ENCODE measurements around the gene DNM3. TPM values are rescaled to one million over a fixed set of nuclear protein-coding genes. Genes with fewer than 3 reads are reported as not detected.

DNM3 gene
- total and polyA plus RNA-seq, 2 of the 8 experiments (the other 6 are each of a cell fraction or from before 2014, with no cell fraction given), result 2.0 to 8.5 TPM

DNA sequence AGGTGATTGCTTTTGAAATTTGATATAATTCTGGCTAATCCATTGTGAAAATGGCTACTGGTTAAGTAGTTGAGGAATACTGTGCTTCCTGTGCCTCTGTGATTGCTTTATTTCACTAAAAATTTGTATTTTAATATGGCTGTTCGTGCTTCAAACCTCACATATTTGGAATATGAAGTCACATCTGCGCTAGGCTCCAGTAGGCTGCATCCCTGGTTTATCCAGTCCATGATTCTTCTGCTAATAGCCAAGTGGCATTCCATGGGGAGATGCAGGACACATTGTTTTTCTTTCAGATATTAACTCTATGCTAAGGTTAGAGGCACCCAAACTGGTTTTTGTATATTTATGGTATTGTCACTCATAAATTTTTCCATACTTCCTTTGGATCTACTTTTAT, 25.9 kb downstream of the DNM3 start:
- Histone ChIP-seq H3K4me3 (ENCODE audit: extremely low read depth in 1 of 4, insufficient read depth in 2 of 4, low read depth in 3 of 4, low read length in 4 of 4) (no peak overlapping the region), H3K36me3 (ENCODE audit: control insufficient read depth in 2 of 4, insufficient read depth in 4 of 4, low read length in 3 of 4) (no peaks in the 10 kb centered on the region), H3K23ac (ENCODE audit: insufficient read length) (no peak overlapping the region), H3K18ac (ENCODE audit: extremely low read depth, low read length) (no peak overlapping the region), H4K91ac (replicated peaks; ENCODE audit: insufficient read length, low read length) (no peak overlapping the region), H3K9ac (replicated peaks in 1 of 4; ENCODE audit: extremely low read depth in 1 of 4, low read depth in 3 of 4, low read length in 3 of 4) (no peak overlapping the region), H2AK5ac (ENCODE audit: low read depth, low read length) (no peak overlapping the region), H3K14ac (ENCODE audit: insufficient read length) (no peak overlapping the region), H3K4me1 (replicated peaks in 1 of 4; ENCODE audit: control insufficient read depth in 3 of 4, insufficient read depth in 4 of 4, low read length in 3 of 4) (peaks cover 0 to 2% (median under 1%) of the 10 kb centered on the region in 4 experiments; a peak in 2 of 7 replicates), H3K9me3 (ENCODE audit: insufficient read depth in 2 of 2, low read depth in 1 of 2, low read length in 1 of 2) (no peaks in the 10 kb centered on the region), H4K8ac (ENCODE audit: extremely low read depth, insufficient read depth, low read length) (no peak overlapping the region), H2BK120ac (replicated peaks; ENCODE audit: low read depth, low read length) (no peak overlapping the region), H2BK12ac (ENCODE audit: low read depth, low read length) (no peak overlapping the region), H2BK20ac (ENCODE audit: low read length) (no peak overlapping the region), H2AFZ (ENCODE audit: low read length) (no peak overlapping the region), H2BK5ac (ENCODE audit: low read depth, low read length) (no peak overlapping the region), H3K79me1 (ENCODE audit: low read depth, low read length) (no peaks in the 10 kb centered on the region), H3K56ac (replicated peaks; ENCODE audit: insufficient read length, low read depth, low read length) (no peak overlapping the region), H3K27me3 (replicated peaks in 1 of 4; ENCODE audit: control insufficient read depth in 3 of 4, extremely low read depth in 1 of 4, insufficient read depth in 3 of 4, low read length in 3 of 4) (no peaks in the 10 kb centered on the region), H3K23me2 (ENCODE audit: low read depth, low read length) (no peaks in the 10 kb centered on the region), H4K5ac (ENCODE audit: insufficient read length, low read depth, low read length) (no peak overlapping the region), H3K27ac (ENCODE audit: low read depth, low read length) (no peak overlapping the region), H3K4me2 (ENCODE audit: insufficient read depth in 1 of 2, low read depth in 2 of 2, low read length in 2 of 2) (no peak overlapping the region), H4K20me1 (replicated peaks in 1 of 2; ENCODE audit: control insufficient read depth in 1 of 2, insufficient read depth in 2 of 2, low read length in 2 of 2) (no peaks in the 10 kb centered on the region), H2BK15ac (ENCODE audit: low read length) (no peak overlapping the region), H3K4ac (replicated peaks; ENCODE audit: insufficient read length, low read depth, low read length) (no peak overlapping the region), H3K79me2 (ENCODE audit: control insufficient read depth in 1 of 2, insufficient read depth in 2 of 2, low read length in 2 of 2) (no peaks in the 10 kb centered on the region)
- ChIA-PET POLR2A (ENCODE audit: partially characterized antibody) (interaction anchor here (1.0 kb wide), 1 partner anchor 67 kb away, joined by 3 read pairs; no protein-coding TSS in a partner anchor), CTCF (ENCODE audit: partially characterized antibody) (interaction anchor here (0.7 to 1.4 kb wide), 4 partner anchors 10 to 62 kb away, joined by 3 to 4 read pairs (median 3); no protein-coding TSS in a partner anchor)
- FAIRE-seq (no peak), DNase-seq (ENCODE audit: low read depth in 1 of 2, low spot score in 2 of 2) (no peak)
- 88% methylated on average over 2 of the region's 2 CpGs; no CpG with 5 or more reads in 1 of the 2 experiments for WGBS, 2 experiments (ENCODE audit: extremely low coverage in 1 of 2, insufficient coverage in 1 of 2, insufficient read length in 1 of 2, insufficient replicate concordance in 2 of 2, low coverage in 1 of 2, low lambda C conversion rate in 2 of 2, missing lambda C conversion rate in 1 of 2)
- TF ChIP-seq, protein P1, sequence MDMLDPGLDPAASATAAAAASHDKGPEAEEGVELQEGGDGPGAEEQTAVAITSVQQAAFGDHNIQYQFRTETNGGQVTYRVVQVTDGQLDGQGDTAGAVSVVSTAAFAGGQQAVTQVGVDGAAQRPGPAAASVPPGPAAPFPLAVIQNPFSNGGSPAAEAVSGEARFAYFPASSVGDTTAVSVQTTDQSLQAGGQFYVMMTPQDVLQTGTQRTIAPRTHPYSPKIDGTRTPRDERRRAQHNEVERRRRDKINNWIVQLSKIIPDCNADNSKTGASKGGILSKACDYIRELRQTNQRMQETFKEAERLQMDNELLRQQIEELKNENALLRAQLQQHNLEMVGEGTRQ (IDR thresholded peaks at IDR 0.05; ENCODE audit: low read length), result no peak
- TF ChIP-seq CHD1 (IDR thresholded peaks at IDR 0.05; ENCODE audit: low read depth, low read length), result no peak
- no peak for TF ChIP-seq E2F6 (IDR thresholded peaks at IDR 0.05)
- TF ChIP-seq SUZ12 (IDR thresholded peaks at IDR 0.05; ENCODE audit: low read length), result no peak
- no peak for TF ChIP-seq SIX5 (IDR thresholded peaks at IDR 0.05; ENCODE audit: low read depth, low read length)
- no peak for TF ChIP-seq NRF1 (IDR thresholded peaks at IDR 0.05; ENCODE audit: low read depth, low read length)
- TF ChIP-seq TBP (IDR thresholded peaks at IDR 0.05; ENCODE audit: low read depth, low read length), result no peak
- TF ChIP-seq SP4 (IDR thresholded peaks at IDR 0.05; ENCODE audit: low read length), result no peak
- TF ChIP-seq HDAC6 (IDR thresholded peaks at IDR 0.05; ENCODE audit: low read depth, low read length), result no peak
- no peak for TF ChIP-seq JUND (IDR thresholded peaks at IDR 0.05; ENCODE audit: low read length)
- TF ChIP-seq KDM5A (IDR thresholded peaks at IDR 0.05; ENCODE audit: low read length), result no peak
- no peak for TF ChIP-seq MAX (IDR thresholded peaks at IDR 0.05)
- TF ChIP-seq CBX5 (IDR thresholded peaks at IDR 0.05; ENCODE audit: low read depth, low read length), result no peak
- no peak for TF ChIP-seq BACH1 (IDR thresholded peaks at IDR 0.05; ENCODE audit: low read length)

All from H1 (cell line).